Measurements from ENCODE around the gene PGLYRP2.

PGLYRP2 gene

DNA sequence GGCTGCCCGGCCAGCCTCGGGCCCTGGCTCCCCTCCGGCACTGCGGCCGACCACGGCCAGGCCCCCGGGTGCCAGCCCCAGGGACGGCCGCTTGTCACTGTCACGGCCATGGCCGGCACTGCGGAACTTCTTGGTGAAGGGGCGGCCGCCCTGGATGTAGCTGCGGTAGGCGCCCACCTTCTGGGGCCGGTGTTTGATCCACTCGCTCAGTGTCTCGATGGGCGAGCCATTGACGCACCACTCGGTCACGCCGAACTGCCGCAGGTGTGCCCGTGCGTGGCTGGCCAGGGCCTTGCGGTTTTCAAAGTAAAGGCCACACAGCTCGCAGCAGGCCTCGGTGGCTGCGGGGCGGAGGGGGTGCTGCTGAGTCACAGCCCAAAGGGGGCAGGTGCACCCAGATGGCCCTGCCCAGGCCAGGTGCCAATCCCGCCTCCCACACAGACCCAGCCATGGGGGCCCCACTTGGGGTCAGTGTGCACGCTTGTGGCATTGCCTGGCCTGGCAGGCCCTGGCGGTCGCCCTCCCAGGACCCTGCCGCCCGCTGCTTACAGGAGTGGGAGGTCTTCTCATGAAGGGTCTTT is 54.5 kb downstream of the PGLYRP2 start:
- no peak for DNase-seq (ENCODE audit: low spot score)

DNA sequence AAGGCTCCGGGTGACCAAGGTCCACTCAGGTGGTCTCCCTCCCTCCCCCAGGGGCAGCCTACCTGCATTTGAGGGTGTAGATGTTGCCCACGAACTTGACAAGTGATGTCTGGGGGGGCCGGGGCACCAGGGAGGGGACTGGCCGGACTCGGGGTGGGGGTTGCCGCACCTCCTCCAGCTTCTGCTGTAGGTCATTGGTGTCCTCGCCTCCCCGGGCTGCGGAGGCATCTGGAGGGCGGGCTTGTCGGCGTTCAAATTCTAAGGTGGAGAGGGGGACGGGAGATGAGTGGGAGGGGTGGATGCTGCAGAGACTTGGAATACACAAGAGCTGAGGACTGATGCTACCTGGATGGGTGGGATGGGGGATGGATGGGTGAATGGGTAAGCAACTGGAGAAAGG is 55.2 kb downstream of the PGLYRP2 start:
- DNase-seq (ENCODE audit: low spot score), result no peak

DNA sequence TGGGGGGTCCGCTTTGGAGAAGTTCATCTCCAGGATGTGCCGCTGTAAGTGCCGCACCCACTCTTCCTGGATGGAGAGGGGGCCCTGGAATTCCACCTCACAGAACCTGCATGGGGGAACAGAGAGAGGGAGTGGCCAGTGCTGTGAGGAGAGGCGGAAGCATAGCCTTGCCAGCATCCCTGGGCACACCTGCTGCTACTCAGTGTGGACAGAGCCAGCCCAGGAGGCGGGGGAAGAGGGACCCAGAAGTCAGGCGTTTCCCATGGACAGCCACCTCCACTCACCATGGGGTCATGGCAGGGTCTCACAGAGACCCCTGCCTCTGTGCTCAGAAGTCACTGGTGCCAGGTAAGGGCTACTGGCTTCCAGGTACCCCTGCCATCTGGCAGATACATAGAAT is 56.2 kb downstream of the PGLYRP2 start:
- no peak for DNase-seq (ENCODE audit: low spot score)

DNA sequence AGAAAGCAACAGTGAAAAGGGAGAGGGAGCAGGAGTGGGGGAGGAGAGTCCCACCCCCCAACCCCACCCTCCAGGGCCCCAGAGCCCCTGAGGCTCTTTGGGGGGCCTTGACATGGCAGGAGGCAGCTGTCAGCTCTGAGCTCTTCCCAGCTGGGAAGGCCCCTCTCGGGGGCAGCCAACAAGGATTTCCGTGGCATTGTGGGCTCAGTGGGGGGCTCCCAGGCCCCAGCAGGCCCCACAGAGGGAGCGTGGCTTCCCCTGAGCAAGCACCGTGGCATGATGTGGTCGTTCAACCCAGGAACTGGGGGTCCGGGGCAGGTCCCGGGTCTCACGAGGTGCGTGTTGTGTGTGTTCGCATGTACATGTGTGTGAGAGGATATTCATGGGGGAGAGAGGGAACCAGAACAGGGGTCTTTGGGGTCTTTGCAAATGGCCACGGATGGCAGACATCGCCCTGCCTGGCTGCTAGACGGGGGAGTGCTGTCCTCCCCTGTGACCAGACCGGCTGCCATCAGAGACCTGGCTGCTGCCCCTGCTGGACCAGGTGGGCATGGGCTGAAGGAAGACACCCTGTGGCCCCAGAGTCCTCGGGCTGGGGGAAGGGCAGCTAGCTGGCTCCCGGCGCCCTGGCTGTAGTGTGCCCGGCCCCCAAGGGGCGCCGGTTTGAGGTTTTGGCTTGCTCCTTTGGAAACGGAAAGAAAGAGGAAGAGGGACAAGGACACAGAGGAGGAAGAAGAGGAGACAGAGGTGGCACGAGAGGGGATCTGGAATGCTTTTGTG is 56.8 kb downstream of the PGLYRP2 start:
- DNase-seq (ENCODE audit: low spot score), result no peak

GRCh38 chr19:15421721-15422260 is 57.5 kb downstream of the PGLYRP2 start:
- no peak for DNase-seq (ENCODE audit: low spot score)

DNA sequence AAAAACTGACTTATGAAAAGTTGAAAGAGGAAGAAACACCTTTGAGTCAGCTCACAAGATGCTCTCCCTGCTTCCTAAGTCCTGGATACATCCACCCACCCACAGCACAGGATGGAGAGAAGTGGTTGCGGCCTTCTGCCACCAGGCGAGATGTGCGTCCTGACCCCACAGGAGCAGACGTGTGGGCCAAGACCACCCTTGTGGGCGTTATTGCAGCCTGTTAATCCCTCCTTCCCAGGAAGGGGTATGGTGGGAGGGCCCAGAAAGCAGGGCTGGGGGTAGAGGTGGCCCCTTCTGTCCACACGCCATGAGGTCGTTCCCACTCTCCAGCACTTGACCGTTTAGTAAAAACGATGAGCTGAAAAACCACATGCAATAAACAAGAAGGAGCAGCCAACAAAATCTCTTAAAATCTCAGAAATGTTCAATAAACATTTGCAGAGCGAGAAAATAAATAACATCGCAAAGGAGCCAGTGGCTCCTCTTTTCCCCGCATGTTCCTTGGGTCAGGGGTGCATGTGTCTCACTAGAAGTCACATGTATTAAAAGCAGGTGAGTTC is 58.1 kb downstream of the PGLYRP2 start:
- no peak for DNase-seq (ENCODE audit: low spot score)

DNA sequence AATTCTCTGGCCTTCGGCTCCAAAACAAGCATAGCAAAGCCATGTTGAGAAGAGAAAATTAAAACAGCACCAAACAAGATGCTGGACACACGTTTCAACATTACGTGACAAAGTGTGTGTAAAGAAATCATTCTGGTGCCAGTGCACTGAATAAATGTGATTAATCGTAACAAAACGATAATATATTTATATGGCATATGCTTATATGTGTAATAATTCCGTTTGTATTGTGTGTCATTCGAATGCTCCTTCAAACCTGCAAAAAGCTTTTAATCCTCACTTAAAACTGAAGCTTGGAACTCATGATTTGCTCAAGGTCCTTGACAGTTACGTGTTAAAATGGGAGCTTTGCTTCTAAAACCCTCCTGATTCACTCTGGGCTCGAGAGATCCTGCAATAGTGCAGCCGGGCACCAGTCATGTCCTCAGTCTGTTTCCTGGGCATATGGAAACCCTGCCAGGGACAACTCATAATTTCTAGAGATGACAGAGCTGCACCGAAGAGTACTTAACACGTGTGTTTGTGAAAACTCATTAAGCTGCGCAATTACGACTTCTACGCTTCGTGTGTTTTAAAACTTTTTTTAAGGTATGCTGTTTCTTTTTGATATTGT is 59.8 kb downstream of the PGLYRP2 start:
- no peak for DNase-seq (ENCODE audit: low spot score)

Measured in CD4-positive, alpha-beta T cell treated with Interleukin-2 at 100 ng/mL for 4 hours (primary cell).